Stimulated activated naive B cell treated with anti-CD40 and anti-IgM and Interleukin-4, amounts not matched to agents 10 μg/mL and 1 μg/mL and 100 μg/mL, for 72 hours (primary cell): ENCODE results near the gene PRSS2.

Experiments
- ATAC-seq, 2 donors: fragments of 150-1000 bp; cut with Tn5 transposase; replicated peaks; 2 replicates each; pipeline ENCODE4 v1.10.0; 2021; ENCODE audit warnings: moderate library complexity in 1 of 2
- DNase-seq: peaks from one replicate; pipeline ENCODE4 v3.0.0; 2021
- H3K27ac Mint-ChIP-seq: one replicate; pipeline ENCODE4 v1.8.0; 2022; ENCODE audit warnings: mild to moderate bottlenecking, mixed read lengths
- H3K27me3 Mint-ChIP-seq, 2 donors: one replicate each; pipeline ENCODE4 v1.8.0; 2022; ENCODE audit warnings: mixed read lengths in 2 of 2
- H3K36me3 Mint-ChIP-seq, 2 donors: one replicate each; pipeline ENCODE4 v1.8.0; 2022; ENCODE audit warnings: mixed read lengths in 2 of 2, mild to moderate bottlenecking in 1 of 2
- H3K4me1 Mint-ChIP-seq, 2 donors: one replicate each; pipeline ENCODE4 v1.8.0; 2022; ENCODE audit warnings: mixed read lengths in 2 of 2, mild to moderate bottlenecking in 1 of 2
- H3K4me3 Mint-ChIP-seq, 2 donors: one replicate each; pipeline ENCODE4 v1.8.0; 2022; ENCODE audit warnings: mild to moderate bottlenecking in 2 of 2, mixed read lengths in 2 of 2, moderate library complexity in 1 of 2
- H3K9me3 Mint-ChIP-seq, 2 donors: one replicate each; pipeline ENCODE4 v1.8.0; 2022; ENCODE audit warnings: mixed read lengths in 2 of 2, mild to moderate bottlenecking in 1 of 2

Gene PRSS2

GRCh38 chr7:142807855-142808460, 37.2 kb downstream of the PRSS2 start:
- Mint-ChIP-seq H3K27me3 (no peaks in the 10 kb centered on the region), H3K27ac (peak overlapping the region; percentile 99), H3K36me3 (peaks cover 20 to 26% of the 10 kb centered on the region in 2 donors), H3K4me1 (peaks cover 78 to 98% of the 10 kb centered on the region in 2 donors), H3K4me3 (peak overlapping the region; percentile 69 to 71), H3K9me3 (peaks cover 5 to 6% of the 10 kb centered on the region in 2 donors)
- ATAC-seq, result peak; percentile 24 to 30
- peak; percentile 59 for DNase-seq

- Mint-ChIP-seq H3K9me3 (peaks cover 5 to 6% of the 10 kb centered on the region in 2 donors), H3K36me3 (peaks cover 16 to 21% of the 10 kb centered on the region in 2 donors), H3K27ac (peak overlapping the region; percentile 99), H3K4me1 (peaks cover 79 to 98% of the 10 kb centered on the region in 2 donors), H3K27me3 (no peaks in the 10 kb centered on the region), H3K4me3 (peak overlapping the region; percentile 69 to 71)
- DNase-seq (no peak), ATAC-seq (peak; percentile 29 to 33)
Measured at GRCh38 chr7:142808461-142808801, 37.7 kb downstream of the PRSS2 start.

- Mint-ChIP-seq H3K27me3 (no peaks in the 10 kb centered on the region), H3K4me3 (peak overlapping the region; percentile 69 to 73), H3K36me3 (peaks cover 15 to 17% of the 10 kb centered on the region in 2 donors), H3K4me1 (peaks cover 79 to 98% of the 10 kb centered on the region in 2 donors), H3K27ac (peak overlapping the region; percentile 99), H3K9me3 (peaks cover 5 to 6% of the 10 kb centered on the region in 2 donors)
- peak; percentile 91 for DNase-seq
- peak; percentile 80 to 84 for ATAC-seq
Measured at GRCh38 chr7:142808802-142809583, 38.2 kb downstream of the PRSS2 start.

- H3K36me3 Mint-ChIP-seq, result peaks cover 9 to 11% of the 10 kb centered on the region in 2 donors
- peak; percentile 41 for DNase-seq
- peak overlapping the region; percentile 99 for H3K27ac Mint-ChIP-seq
Measured at GRCh38 chr7:142809671-142810070, 38.9 kb downstream of the PRSS2 start.

GRCh38 chr7:142811154-142811737, 40.5 kb downstream of the PRSS2 start:
- H3K9me3 Mint-ChIP-seq, result peaks cover 3 to 5% of the 10 kb centered on the region in 2 donors
- ATAC-seq, result no peak
- no peak overlapping the region for H3K4me3 Mint-ChIP-seq
- no peak for DNase-seq
- H3K27me3 Mint-ChIP-seq, result no peaks in the 10 kb centered on the region
- peaks cover 5 to 10% of the 10 kb centered on the region in 2 donors for H3K36me3 Mint-ChIP-seq
- no peak overlapping the region for H3K27ac Mint-ChIP-seq
- H3K4me1 Mint-ChIP-seq, result peaks cover 66 to 75% of the 10 kb centered on the region in 2 donors

More at GRCh38 chr7:142809671-142810070, 38.9 kb downstream of the PRSS2 start:
- ATAC-seq, result peak; percentile 12 to 24
- Mint-ChIP-seq H3K27me3 (no peaks in the 10 kb centered on the region), H3K9me3 (peaks cover 5% of the 10 kb centered on the region in 2 donors), H3K4me3 (peak overlapping the region; percentile 69 to 73), H3K4me1 (peaks cover 76 to 91% of the 10 kb centered on the region in 2 donors)

- no peak for ATAC-seq
- DNase-seq, result peak; percentile 29
- Mint-ChIP-seq H3K4me1 (peaks cover 57 to 61% of the 10 kb centered on the region in 2 donors), H3K4me3 (peak overlapping the region; percentile 15 to 26), H3K27ac (peak overlapping the region; percentile 86), H3K36me3 (peaks cover 0 to 6% of the 10 kb centered on the region in 2 donors), H3K27me3 (no peaks in the 10 kb centered on the region), H3K9me3 (no peaks in the 10 kb centered on the region)
Measured at GRCh38 chr7:142812437-142813215, 41.9 kb downstream of the PRSS2 start.

- peak overlapping the region; percentile 86 for H3K27ac Mint-ChIP-seq
- ATAC-seq, result no peak
- peaks cover 51 to 55% of the 10 kb centered on the region in 2 donors for H3K4me1 Mint-ChIP-seq
- no peak for DNase-seq
- H3K9me3 Mint-ChIP-seq, result no peaks in the 10 kb centered on the region
- peak overlapping the region in 1 of 2 donors; percentile 15 for H3K4me3 Mint-ChIP-seq
- peaks cover 0 to 6% of the 10 kb centered on the region in 2 donors for H3K36me3 Mint-ChIP-seq
- no peaks in the 10 kb centered on the region for H3K27me3 Mint-ChIP-seq
Measured at GRCh38 chr7:142813226-142813625, 42.5 kb downstream of the PRSS2 start.

- Mint-ChIP-seq H3K4me3 (no peak overlapping the region), H3K27ac (no peak overlapping the region), H3K36me3 (peaks cover 0 to 6% of the 10 kb centered on the region in 2 donors), H3K9me3 (no peaks in the 10 kb centered on the region), H3K27me3 (no peaks in the 10 kb centered on the region), H3K4me1 (peaks cover 47 to 51% of the 10 kb centered on the region in 2 donors)
- ATAC-seq (no peak), DNase-seq (no peak)
Measured at GRCh38 chr7:142813699-142814098, 42.9 kb downstream of the PRSS2 start.

- Mint-ChIP-seq H3K36me3 (peaks cover 0 to 8% of the 10 kb centered on the region in 2 donors), H3K27me3 (no peaks in the 10 kb centered on the region), H3K4me3 (no peak overlapping the region), H3K9me3 (no peaks in the 10 kb centered on the region), H3K4me1 (peaks cover 42 to 43% of the 10 kb centered on the region in 2 donors), H3K27ac (no peak overlapping the region)
- DNase-seq, result no peak
- ATAC-seq, result no peak
Measured at GRCh38 chr7:142814451-142814850, 43.7 kb downstream of the PRSS2 start.

- Mint-ChIP-seq H3K9me3 (no peaks in the 10 kb centered on the region), H3K27ac (no peak overlapping the region), H3K36me3 (peaks cover 0 to 11% of the 10 kb centered on the region in 2 donors), H3K4me3 (no peak overlapping the region), H3K4me1 (peaks cover 36 to 37% of the 10 kb centered on the region in 2 donors), H3K27me3 (no peaks in the 10 kb centered on the region)
- DNase-seq, result no peak
- no peak for ATAC-seq
Measured at GRCh38 chr7:142815134-142815533, 44.4 kb downstream of the PRSS2 start.

GRCh38 chr7:142817506-142817905, 46.7 kb downstream of the PRSS2 start:
- DNase-seq (no peak), ATAC-seq (no peak)
- peaks cover 7 to 20% of the 10 kb centered on the region in 2 donors for H3K36me3 Mint-ChIP-seq
- H3K27ac Mint-ChIP-seq, result no peak overlapping the region
- no peaks in the 10 kb centered on the region for H3K27me3 Mint-ChIP-seq
- peaks cover 8 to 10% of the 10 kb centered on the region in 2 donors for H3K9me3 Mint-ChIP-seq
- H3K4me1 Mint-ChIP-seq, result peaks cover 22% of the 10 kb centered on the region in 2 donors
- no peak overlapping the region for H3K4me3 Mint-ChIP-seq

GRCh38 chr7:142819530-142819929, 48.8 kb downstream of the PRSS2 start:
- H3K27me3 Mint-ChIP-seq, result no peaks in the 10 kb centered on the region
- no peak overlapping the region for H3K4me3 Mint-ChIP-seq
- no peak overlapping the region for H3K27ac Mint-ChIP-seq
- peaks cover 11 to 20% of the 10 kb centered on the region in 2 donors for H3K36me3 Mint-ChIP-seq
- DNase-seq, result no peak
- H3K9me3 Mint-ChIP-seq, result peaks cover 11 to 14% of the 10 kb centered on the region in 2 donors
- H3K4me1 Mint-ChIP-seq, result peaks cover 7 to 9% of the 10 kb centered on the region in 2 donors
- no peak for ATAC-seq

- ATAC-seq, result no peak
- no peak for DNase-seq
- Mint-ChIP-seq H3K4me3 (no peak overlapping the region), H3K4me1 (peaks cover 5 to 9% of the 10 kb centered on the region in 2 donors), H3K27me3 (no peaks in the 10 kb centered on the region), H3K27ac (no peak overlapping the region), H3K36me3 (peaks cover 11 to 18% of the 10 kb centered on the region in 2 donors), H3K9me3 (peaks cover 15 to 19% of the 10 kb centered on the region in 2 donors)
Measured at GRCh38 chr7:142822714-142823113, 51.9 kb downstream of the PRSS2 start.
